Smooth muscle cell (in vitro differentiated cells): ENCODE data around the gene PCNT. TPM values are rescaled to one million over a fixed set of nuclear protein-coding genes. Genes with fewer than 3 reads are reported as not detected.

Experiments
- DNase-seq: peaks from one replicate; lab custom pipeline; 2025; ENCODE audit not compliant: unreplicated experiment; lab: John Stamatoyannopoulos, UW
- H2AFZ ChIP-seq: fragments of 200-600 bp; sonication (generic); 2 replicates; pipeline ENCODE4 v1.6.0; 2016; ENCODE audit warnings: antibody characterized with exemption, low read depth, mild to moderate bottlenecking
- H3F3A ChIP-seq: fragments of 200-600 bp; sonication (generic); 2 replicates; pipeline ENCODE4 v1.6.0; 2017; ENCODE audit warnings: antibody characterized with exemption, low read depth
- H3K27ac ChIP-seq: fragments of 200-600 bp; sonication (generic); 2 replicates; pipeline ENCODE4 v1.5.1; 2016; ENCODE audit warnings: low read depth, mild to moderate bottlenecking
- H3K27me3 ChIP-seq: fragments of 200-600 bp; sonication (generic); 2 replicates; pipeline ENCODE4 v1.6.1; 2016; ENCODE audit warnings: low read depth, mild to moderate bottlenecking
- H3K36me3 ChIP-seq: fragments of 200-600 bp; sonication (generic); 2 replicates; pipeline ENCODE4 v1.5.1; 2016; ENCODE audit warnings: low read depth
- H3K4me1 ChIP-seq: fragments of 200-600 bp; sonication (generic); 2 replicates; pipeline ENCODE4 v1.5.1; 2016; ENCODE audit warnings: low read depth
- H3K4me2 ChIP-seq: fragments of 200-600 bp; sonication (generic); 2 replicates; pipeline ENCODE4 v1.6.0; 2016; ENCODE audit warnings: mild to moderate bottlenecking
- H3K4me3 ChIP-seq: fragments of 200-600 bp; sonication (generic); 2 replicates; pipeline ENCODE4 v1.5.1; 2016; ENCODE audit warnings: mild to moderate bottlenecking
- H3K79me2 ChIP-seq: fragments of 200-600 bp; sonication (generic); 2 replicates; pipeline ENCODE4 v1.6.0; 2016; ENCODE audit warnings: low read depth, mild to moderate bottlenecking
- H3K9ac ChIP-seq: fragments of 200-600 bp; sonication (generic); 2 replicates; pipeline ENCODE4 v1.6.0; 2016; ENCODE audit warnings: low read depth
- H3K9me3 ChIP-seq: fragments of 200-600 bp; sonication (generic); replicated peaks from 2 replicates; pipeline ENCODE4 v1.5.1; 2016; ENCODE audit warnings: low read depth
- H4K20me1 ChIP-seq: fragments of 200-600 bp; sonication (generic); 2 replicates; pipeline ENCODE4 v1.6.0; 2016; ENCODE audit warnings: low read depth
- CTCF ChIP-seq: fragments of 200-600 bp; sonication (generic); IDR thresholded peaks from 2 replicates; pipeline ENCODE4 v1.5.1; 2017; ENCODE audit warnings: borderline replicate concordance, mild to moderate bottlenecking, antibody characterized with exemption; ENCODE audit not compliant: insufficient read depth, poor library complexity, severe bottlenecking
- WGBS: methylation state at CpG from one replicate; pipeline ENCODE4 v1.1.7; 2016; ENCODE audit warnings: low lambda C conversion rate; 5-methylcytosine and 5-hydroxymethylcytosine counted together
- polyA plus RNA-seq: library from polyadenylated mRNA; unstranded; fragments of >200 nt; fragmentation: Nextera tagmentation; extraction: Ambion mirVana; gene quantifications from 2 replicates; pipeline ENCODE4 v1.2.1, GENCODE V29; 2016
- total RNA-seq: library from RNA; depleted of rRNA; stranded (reverse); fragments of >200 nt; gene quantifications from 2 replicates; pipeline ENCODE4 v1.2.3, GENCODE V29; 2014

The PCNT gene
- total and polyA plus RNA-seq, 2 experiments from 2014 or later, result 9.3 to 10.8 TPM

DNA sequence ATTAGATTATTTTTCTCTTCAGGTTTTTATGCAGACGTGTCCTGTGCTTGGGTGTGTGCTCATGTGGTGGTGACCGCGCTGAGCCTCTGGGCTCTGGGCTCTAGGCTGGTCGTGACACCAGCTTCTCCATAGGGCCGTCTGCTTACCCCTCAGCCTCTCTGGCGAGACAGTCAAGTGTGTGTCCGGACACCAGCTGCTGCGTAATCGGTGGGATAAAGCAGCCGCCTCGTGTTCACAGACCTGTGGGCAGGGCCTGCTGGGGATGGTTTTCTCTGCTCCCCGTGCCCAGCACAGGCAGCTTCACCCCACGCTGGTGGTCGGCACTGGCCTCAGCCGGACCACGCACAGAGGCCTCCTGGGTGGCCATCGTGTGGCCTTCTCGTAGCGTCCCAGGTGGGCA, 101.1 kb downstream of the PCNT start:
- Histone ChIP-seq H4K20me1 (no peaks in the 10 kb centered on the region), H2AFZ (no peak overlapping the region), H3K27me3 (no peaks in the 10 kb centered on the region), H3K79me2 (no peaks in the 10 kb centered on the region), H3K36me3 (no peaks in the 10 kb centered on the region), H3K27ac (no peak overlapping the region), H3K4me3 (no peak overlapping the region), H3K4me1 (no peaks in the 10 kb centered on the region), H3K9me3 (no peaks in the 10 kb centered on the region), H3K4me2 (no peak overlapping the region), H3F3A (no peaks in the 10 kb centered on the region), H3K9ac (no peak overlapping the region)
- 97% methylated on average over 19 of the region's 19 CpGs for WGBS
- no peak for TF ChIP-seq CTCF
- DNase-seq, result no peak

DNA sequence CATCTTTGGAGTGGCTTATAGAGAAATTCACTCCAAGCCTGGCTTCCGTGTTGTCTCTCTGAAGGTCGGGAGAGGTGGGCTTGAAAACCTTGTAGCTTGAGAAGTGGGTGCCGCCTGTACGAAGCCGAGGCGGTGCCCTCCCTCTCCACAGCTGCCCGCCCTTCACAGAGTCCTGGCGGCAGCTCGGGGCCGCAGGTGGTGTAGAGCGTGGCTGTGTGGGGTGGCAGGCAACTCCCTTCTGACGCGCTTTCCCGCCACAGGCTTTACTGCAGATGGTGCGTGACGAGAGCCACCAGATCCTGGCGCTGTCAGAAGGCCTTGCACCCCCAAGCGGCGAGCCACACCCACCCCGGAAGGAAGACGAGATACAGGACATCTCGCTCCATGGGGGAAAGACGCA, 101.6 kb downstream of the PCNT start:
- 96% methylated on average over 23 of the region's 23 CpGs for WGBS
- no peak overlapping the region for H2AFZ ChIP-seq
- no peaks in the 10 kb centered on the region for H3K79me2 ChIP-seq
- no peaks in the 10 kb centered on the region for H4K20me1 ChIP-seq
- no peaks in the 10 kb centered on the region for H3F3A ChIP-seq
- DNase-seq, result no peak
- H3K4me3 ChIP-seq, result no peak overlapping the region
- H3K4me2 ChIP-seq, result no peak overlapping the region
- H3K9ac ChIP-seq, result no peak overlapping the region
- no peaks in the 10 kb centered on the region for H3K36me3 ChIP-seq
- no peaks in the 10 kb centered on the region for H3K27me3 ChIP-seq
- H3K27ac ChIP-seq, result no peak overlapping the region
- no peak for TF ChIP-seq CTCF
- H3K4me1 ChIP-seq, result no peaks in the 10 kb centered on the region
- H3K9me3 ChIP-seq, result no peaks in the 10 kb centered on the region

GRCh38 chr21:46426313-46427046, 102.5 kb downstream of the PCNT start:
- H3K4me3 ChIP-seq, result no peak overlapping the region
- H3K9me3 ChIP-seq, result no peaks in the 10 kb centered on the region
- no peaks in the 10 kb centered on the region for H3K79me2 ChIP-seq
- no peak overlapping the region for H3K4me2 ChIP-seq
- no peak for DNase-seq
- 98% methylated on average over 20 of the region's 22 CpGs for WGBS
- no peak overlapping the region for H3K9ac ChIP-seq
- H2AFZ ChIP-seq, result no peak overlapping the region
- no peaks in the 10 kb centered on the region for H3K27me3 ChIP-seq
- no peak overlapping the region for H3K27ac ChIP-seq
- no peaks in the 10 kb centered on the region for H3K4me1 ChIP-seq
- H4K20me1 ChIP-seq, result no peaks in the 10 kb centered on the region
- no peaks in the 10 kb centered on the region for H3F3A ChIP-seq
- TF ChIP-seq CTCF, result no peak
- H3K36me3 ChIP-seq, result no peaks in the 10 kb centered on the region

- no peak for DNase-seq
- no peak overlapping the region for H2AFZ ChIP-seq
- H4K20me1 ChIP-seq, result no peaks in the 10 kb centered on the region
- no peaks in the 10 kb centered on the region for H3F3A ChIP-seq
- H3K4me3 ChIP-seq, result no peak overlapping the region
- H3K4me1 ChIP-seq, result no peaks in the 10 kb centered on the region
- no peak overlapping the region for H3K4me2 ChIP-seq
- H3K36me3 ChIP-seq, result no peaks in the 10 kb centered on the region
- H3K9me3 ChIP-seq, result no peaks in the 10 kb centered on the region
- WGBS, result 95% methylated on average over 14 of the region's 14 CpGs
- no peaks in the 10 kb centered on the region for H3K79me2 ChIP-seq
- no peak overlapping the region for H3K9ac ChIP-seq
- TF ChIP-seq CTCF, result no peak
- no peaks in the 10 kb centered on the region for H3K27me3 ChIP-seq
- H3K27ac ChIP-seq, result no peak overlapping the region
Observed at GRCh38 chr21:46427516-46427915, 103.6 kb downstream of the PCNT start.
